Anterior cingulate cortex (tissue), 58 donors: ENCODE measurements around the gene NECAB2.

ENCODE experiments used
- DNase-seq, 58 donors: peaks; one replicate each; lab custom pipeline; 2025; lab: John Stamatoyannopoulos, UW

Gene NECAB2

GRCh38 chr16:84013787-84014569 is 45.9 kb downstream of the NECAB2 start:
- peak in 10 of 58 donors; percentile 14 to 58 (median 32) for DNase-seq

- no peak for DNase-seq
These were observed 46.7 kb downstream of the NECAB2 start for GRCh38 chr16:84014570-84015327.

- no peak for DNase-seq
These were observed 47.4 kb downstream of the NECAB2 start for GRCh38 chr16:84015399-84015798.

- DNase-seq, result no peak
These were observed 48.4 kb downstream of the NECAB2 start for GRCh38 chr16:84016477-84016876.

- DNase-seq, result no peak
These were observed 50.7 kb downstream of the NECAB2 start for GRCh38 chr16:84018710-84019109.

GRCh38 chr16:84020353-84020752 is 52.3 kb downstream of the NECAB2 start:
- DNase-seq, result no peak

GRCh38 chr16:84021488-84021887 is 53.4 kb downstream of the NECAB2 start:
- no peak for DNase-seq

- DNase-seq, result no peak
These were observed 54.6 kb downstream of the NECAB2 start for GRCh38 chr16:84022644-84023043.

GRCh38 chr16:84024854-84025253 is 56.8 kb downstream of the NECAB2 start:
- no peak for DNase-seq

- DNase-seq, result no peak
These were observed 58.6 kb downstream of the NECAB2 start for GRCh38 chr16:84026606-84027005.

- DNase-seq, result peak in 8 of 58 donors; percentile 3 to 43 (median 12)
These were observed 59.6 kb downstream of the NECAB2 start for GRCh38 chr16:84027625-84028024.

GRCh38 chr16:84029297-84030047 is 61.4 kb downstream of the NECAB2 start:
- DNase-seq, result no peak

- no peak for DNase-seq
These were observed 63.5 kb downstream of the NECAB2 start for GRCh38 chr16:84031556-84031955.

GRCh38 chr16:84032458-84033178 is 64.6 kb downstream of the NECAB2 start:
- DNase-seq, result no peak

- DNase-seq, result no peak
These were observed 65.5 kb downstream of the NECAB2 start for GRCh38 chr16:84033251-84034195.

- no peak for DNase-seq
These were observed 66.5 kb downstream of the NECAB2 start for GRCh38 chr16:84034516-84034915.

- no peak for DNase-seq
These were observed 68.1 kb downstream of the NECAB2 start for GRCh38 chr16:84036131-84036530.

GRCh38 chr16:84036982-84037425 is 69.0 kb downstream of the NECAB2 start:
- no peak for DNase-seq

GRCh38 chr16:84038469-84038868 is 70.4 kb downstream of the NECAB2 start:
- DNase-seq, result no peak
